IPS-15b (cell line): ENCODE data around the gene CHMP1B.

Experiments used
- H3K27me3 ChIP-seq: one replicate; pipeline ENCODE4 v1.6.1; 2013; ENCODE audit warnings: low read length; ENCODE audit not compliant: control insufficient read depth, insufficient read depth
- H3K36me3 ChIP-seq: one replicate; pipeline ENCODE4 v1.6.1; 2013; ENCODE audit warnings: low read length; ENCODE audit not compliant: control insufficient read depth, insufficient read depth
- H3K4me1 ChIP-seq: one replicate; pipeline ENCODE4 v1.6.1; 2013; ENCODE audit warnings: mild to moderate bottlenecking, low read length; ENCODE audit not compliant: control insufficient read depth, insufficient read depth
- H3K4me3 ChIP-seq: one replicate; pipeline ENCODE4 v1.5.1; 2013; ENCODE audit warnings: low read depth, low read length
- H3K9ac ChIP-seq: one replicate; pipeline ENCODE4 v1.6.1; 2013; ENCODE audit warnings: low read depth, mild to moderate bottlenecking, low read length
- H3K9me3 ChIP-seq: one replicate; pipeline ENCODE4 v1.6.1; 2013; ENCODE audit warnings: mild to moderate bottlenecking, low read length; ENCODE audit not compliant: control insufficient read depth, insufficient read depth

Gene CHMP1B

DNA sequence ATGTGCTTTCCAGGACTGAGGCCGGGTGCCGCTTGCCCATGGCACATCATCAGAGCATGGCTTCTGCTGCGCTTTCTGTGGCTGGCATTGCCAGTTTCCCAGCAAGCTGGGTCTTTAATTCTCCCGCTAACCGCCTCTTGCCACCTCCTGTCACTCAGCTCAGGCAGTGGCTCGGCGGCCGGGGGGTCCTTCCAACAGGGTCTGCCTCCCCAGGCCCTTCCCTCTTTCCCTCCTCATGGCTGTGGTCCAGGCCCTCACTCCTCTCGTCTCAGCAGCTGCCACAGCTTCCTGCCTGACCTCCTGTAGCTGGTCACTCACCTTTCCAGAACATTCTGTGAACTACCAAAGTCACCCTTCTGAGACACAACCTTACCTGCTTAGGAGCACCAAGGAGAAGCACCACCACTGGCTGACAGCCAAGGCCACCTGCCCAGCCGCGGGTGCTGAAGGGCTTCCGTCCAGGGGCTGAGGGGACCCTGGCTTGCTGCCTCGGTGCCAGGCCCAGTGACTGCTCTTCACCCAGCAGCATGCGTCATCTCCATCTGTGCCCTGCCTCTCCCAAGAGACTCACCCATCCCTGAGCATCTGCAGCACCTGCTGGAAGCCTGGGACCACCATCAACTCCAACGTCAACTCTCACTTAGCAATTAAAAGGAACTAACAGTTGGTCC lies 22.6 kb downstream of the CHMP1B start:
- H3K9ac ChIP-seq = no peak overlapping the region
- H3K36me3 ChIP-seq = no peaks in the 10 kb centered on the region
- H3K4me1 ChIP-seq = no peaks in the 10 kb centered on the region
- no peak overlapping the region for H3K4me3 ChIP-seq
- no peaks in the 10 kb centered on the region for H3K9me3 ChIP-seq
- no peaks in the 10 kb centered on the region for H3K27me3 ChIP-seq

DNA sequence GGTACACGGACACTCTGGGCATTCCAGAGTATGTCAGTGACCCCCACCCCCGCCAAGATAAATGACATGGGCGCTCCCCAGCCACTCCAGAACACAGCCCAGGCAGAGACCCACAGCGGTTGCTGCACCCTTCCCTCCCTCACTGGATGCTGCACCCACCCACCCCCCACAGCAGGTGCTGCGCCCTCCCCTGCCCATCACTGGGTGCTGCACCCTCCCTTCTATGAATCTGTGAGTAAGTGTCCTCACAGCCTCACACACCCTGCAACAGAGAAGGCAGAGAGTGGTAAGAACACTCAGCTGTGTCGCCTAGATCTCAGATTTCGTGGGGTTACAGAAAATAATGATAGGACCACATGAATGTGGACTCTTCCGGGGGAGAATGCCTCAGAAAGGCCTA lies 23.5 kb downstream of the CHMP1B start:
- H3K4me1 ChIP-seq = no peaks in the 10 kb centered on the region

DNA sequence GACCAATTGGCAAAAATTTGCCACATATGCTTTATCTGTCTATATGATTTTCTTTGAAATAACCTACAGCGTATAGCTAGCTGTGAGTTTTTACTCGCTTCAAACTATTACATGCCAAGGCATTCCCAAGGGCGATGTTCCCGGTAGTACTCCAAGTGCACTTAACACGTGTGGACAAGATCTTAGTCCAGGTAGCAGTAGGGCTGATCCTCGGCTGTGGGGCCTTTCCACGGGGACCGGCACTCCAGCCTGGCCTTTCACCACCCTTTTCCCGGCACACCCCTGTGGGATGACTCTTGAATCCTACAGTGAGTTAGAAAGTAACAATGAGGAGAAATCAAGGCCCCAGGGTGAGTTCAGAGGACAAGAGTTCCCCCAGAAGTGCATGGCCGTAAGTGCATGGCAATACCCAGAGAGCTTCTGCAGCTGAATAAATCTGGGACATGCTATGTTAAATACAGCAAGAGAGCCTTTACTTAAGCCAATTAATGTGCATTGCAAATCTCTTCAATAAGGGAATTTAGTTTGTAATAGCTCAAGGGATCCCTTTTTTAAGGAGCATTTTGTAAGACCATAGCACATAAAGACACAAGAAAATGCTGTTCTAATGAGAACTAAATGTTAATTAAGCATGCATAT lies 26.4 kb downstream of the CHMP1B start:
- Histone ChIP-seq H3K27me3 (no peaks in the 10 kb centered on the region), H3K4me1 (no peaks in the 10 kb centered on the region), H3K4me3 (no peak overlapping the region), H3K9ac (no peak overlapping the region), H3K36me3 (peaks cover 3% of the 10 kb centered on the region), H3K9me3 (no peaks in the 10 kb centered on the region)

More for the DNA sequence above, 23.5 kb downstream of the CHMP1B start:
- H3K9ac ChIP-seq = no peak overlapping the region
- H3K4me3 ChIP-seq = no peak overlapping the region
- no peaks in the 10 kb centered on the region for H3K9me3 ChIP-seq
- H3K27me3 ChIP-seq = no peaks in the 10 kb centered on the region
- no peaks in the 10 kb centered on the region for H3K36me3 ChIP-seq

DNA sequence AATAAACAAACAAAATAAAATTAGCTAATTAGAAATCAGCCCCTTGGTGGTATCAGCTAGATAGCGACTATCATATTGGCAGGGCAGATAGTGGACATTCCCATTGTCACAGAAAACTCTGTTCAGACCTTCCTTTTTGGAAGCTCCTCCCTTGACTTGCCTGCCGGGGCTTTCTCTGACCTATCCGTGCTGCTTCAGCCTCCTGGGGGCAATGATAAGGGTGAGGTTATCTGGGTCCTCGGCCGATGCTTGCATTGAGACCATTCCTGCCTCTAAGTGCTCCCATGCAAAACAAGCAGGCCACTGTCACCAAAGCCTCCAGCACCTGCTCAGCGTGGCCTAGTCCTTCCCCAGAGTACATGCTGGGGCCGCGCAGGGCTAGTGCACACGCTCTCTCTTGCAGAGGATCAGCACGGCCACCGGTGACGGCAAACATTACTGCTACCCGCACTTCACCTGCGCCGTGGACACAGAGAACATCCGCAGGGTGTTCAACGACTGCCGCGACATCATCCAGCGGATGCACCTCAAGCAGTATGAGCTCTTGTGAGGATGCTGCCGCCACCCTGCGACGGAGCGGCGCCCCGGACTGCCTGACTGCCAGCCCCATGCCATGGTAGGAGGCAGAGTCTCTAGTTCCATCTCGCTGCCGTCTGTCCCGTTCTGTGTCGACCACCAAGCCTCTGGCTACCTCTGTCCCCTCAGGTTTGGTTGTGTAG lies 29.5 kb downstream of the CHMP1B start:
- Histone ChIP-seq H3K36me3 (peaks cover 6% of the 10 kb centered on the region), H3K4me3 (no peak overlapping the region), H3K9me3 (no peaks in the 10 kb centered on the region), H3K9ac (no peak overlapping the region), H3K27me3 (no peaks in the 10 kb centered on the region), H3K4me1 (no peaks in the 10 kb centered on the region)

DNA sequence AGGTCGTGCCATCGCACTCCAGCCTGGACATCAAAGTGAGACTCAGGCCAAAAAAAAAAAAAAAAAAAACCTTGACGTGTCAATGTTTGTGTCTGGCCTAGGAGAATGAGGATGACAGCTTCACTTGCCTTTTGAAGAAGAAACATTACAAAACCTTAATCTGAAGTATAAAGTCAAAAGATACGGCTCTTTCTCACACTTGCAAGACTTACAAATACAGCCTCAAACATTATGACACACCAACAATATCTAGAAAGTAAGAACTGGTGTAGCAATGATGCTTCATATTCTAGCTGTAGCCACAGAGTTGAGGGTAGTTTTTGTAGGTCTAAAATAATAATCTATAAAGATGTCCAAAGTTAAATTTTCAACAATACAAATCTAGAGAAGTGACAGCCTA lies 31.4 kb downstream of the CHMP1B start:
- H3K27me3 ChIP-seq = no peaks in the 10 kb centered on the region
- no peak overlapping the region for H3K4me3 ChIP-seq
- H3K36me3 ChIP-seq = peaks cover 10% of the 10 kb centered on the region
- H3K9me3 ChIP-seq = no peaks in the 10 kb centered on the region
- H3K4me1 ChIP-seq = no peaks in the 10 kb centered on the region
- no peak overlapping the region for H3K9ac ChIP-seq

DNA sequence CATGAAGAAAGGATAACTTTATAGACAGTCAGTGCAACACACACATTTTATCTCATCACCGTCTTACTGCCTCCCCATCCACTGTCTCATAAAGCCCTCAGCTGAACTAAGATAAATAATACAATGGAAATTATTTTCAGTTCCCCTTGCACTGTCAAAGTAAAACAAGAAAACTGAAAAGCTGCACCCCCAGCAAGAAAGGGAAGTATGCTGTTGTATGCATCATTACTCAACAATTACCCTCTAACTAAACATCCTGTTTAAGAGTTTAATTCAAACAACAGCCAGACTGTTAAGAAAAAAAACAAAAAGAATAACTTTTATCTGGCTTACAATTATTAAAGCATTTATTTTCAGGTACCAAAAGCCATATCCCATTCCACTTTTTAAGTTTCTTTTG lies 31.9 kb downstream of the CHMP1B start:
- peaks cover 10% of the 10 kb centered on the region for H3K36me3 ChIP-seq
- no peaks in the 10 kb centered on the region for H3K4me1 ChIP-seq
- H3K9ac ChIP-seq = no peak overlapping the region
- no peak overlapping the region for H3K4me3 ChIP-seq
- H3K27me3 ChIP-seq = no peaks in the 10 kb centered on the region
- H3K9me3 ChIP-seq = no peaks in the 10 kb centered on the region

DNA sequence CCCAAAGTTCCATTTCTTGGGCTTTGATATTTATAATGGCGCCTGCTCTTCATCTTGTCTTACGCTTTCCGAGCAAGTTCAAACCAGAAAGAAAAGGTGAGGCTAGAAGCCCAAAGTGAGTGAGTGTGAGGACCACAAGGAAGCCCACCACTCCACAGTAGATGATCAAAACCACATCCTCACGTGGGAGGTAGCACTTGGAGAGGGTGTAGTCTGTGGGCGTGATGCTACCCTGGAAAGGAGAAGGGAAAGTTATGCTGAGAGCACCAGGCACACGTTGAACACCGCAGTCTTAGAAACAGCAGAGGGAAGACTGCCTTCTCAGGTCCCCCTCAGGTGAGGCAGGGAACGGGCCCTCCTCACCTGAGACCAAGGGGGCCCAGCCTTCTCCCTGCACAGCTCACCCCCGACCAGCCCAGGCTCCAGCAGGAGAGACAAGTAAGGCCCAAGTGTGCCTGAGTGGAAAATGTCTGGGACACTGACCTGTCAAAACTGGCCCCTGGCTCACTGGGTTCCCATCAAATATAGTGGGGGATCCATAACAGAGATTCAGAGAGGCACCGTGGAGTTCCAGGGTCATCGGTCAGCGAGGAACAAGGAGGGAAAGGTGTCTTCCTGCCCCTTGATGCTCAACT lies 33.3 kb downstream of the CHMP1B start:
- Histone ChIP-seq H3K4me3 (no peak overlapping the region), H3K27me3 (no peaks in the 10 kb centered on the region), H3K36me3 (peaks cover 16% of the 10 kb centered on the region), H3K4me1 (no peaks in the 10 kb centered on the region), H3K9ac (no peak overlapping the region), H3K9me3 (no peaks in the 10 kb centered on the region)

DNA sequence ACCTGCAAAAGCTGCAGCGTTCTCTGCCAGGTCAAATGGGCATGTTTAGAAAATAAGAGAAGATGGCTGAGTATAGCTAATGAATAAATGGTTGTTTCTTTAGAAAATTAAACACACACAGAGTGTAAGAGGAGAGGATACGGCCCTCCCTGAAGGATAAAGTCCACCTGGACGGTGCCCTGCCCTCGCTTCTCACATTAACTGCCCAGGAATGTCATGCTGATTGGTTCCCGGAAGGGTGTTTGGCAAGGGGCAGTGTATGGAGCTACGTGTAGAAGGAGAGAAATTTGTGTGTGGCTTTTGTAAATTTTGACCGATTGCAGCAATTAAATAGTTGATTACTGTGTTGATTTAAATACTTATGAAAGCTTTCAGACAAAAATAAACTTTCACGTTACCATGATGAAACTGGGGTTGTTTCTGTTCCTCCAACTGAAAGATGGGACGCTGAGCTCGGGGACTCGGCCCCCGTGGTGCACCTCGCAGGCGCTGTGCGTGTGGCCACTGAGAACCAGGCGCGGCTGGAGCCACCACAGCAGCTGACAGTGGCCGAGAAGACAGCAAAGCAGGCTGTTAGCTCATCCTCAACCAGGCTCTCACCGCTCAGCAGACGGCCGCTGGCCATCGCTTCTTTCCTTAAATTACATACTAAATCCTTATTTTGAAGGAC lies 34.2 kb downstream of the CHMP1B start:
- H3K9me3 ChIP-seq = no peaks in the 10 kb centered on the region
- H3K4me1 ChIP-seq = no peaks in the 10 kb centered on the region
- H3K9ac ChIP-seq = no peak overlapping the region
- H3K4me3 ChIP-seq = no peak overlapping the region
- peaks cover 16% of the 10 kb centered on the region for H3K36me3 ChIP-seq
- no peaks in the 10 kb centered on the region for H3K27me3 ChIP-seq

DNA sequence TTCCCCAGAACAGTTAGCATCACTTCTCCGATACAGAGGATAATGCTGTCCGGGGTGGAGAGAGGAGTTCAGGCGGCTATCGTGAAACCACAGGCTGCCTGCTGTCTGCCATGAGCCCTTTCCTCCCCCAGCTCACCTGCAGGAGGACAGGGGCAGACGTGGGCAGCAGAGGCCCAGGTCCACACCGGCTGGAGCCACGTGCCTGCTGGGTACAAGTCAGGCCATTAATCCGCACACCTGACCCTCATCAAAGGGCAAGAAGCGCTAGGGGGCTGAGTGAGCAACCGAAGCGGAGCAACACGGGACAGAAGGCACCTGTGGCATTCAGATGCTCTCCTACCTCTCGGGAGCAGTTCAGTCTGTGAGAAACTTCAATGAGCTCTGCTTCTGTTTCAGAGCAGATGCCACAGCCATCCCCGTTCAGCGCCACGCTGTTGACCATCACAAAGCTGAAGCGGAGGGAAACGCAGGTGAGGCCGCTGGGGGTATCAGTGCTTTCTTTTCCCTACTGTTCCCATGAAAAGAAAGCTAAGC lies 35.4 kb downstream of the CHMP1B start:
- H3K9ac ChIP-seq = no peak overlapping the region
- no peak overlapping the region for H3K4me3 ChIP-seq
- no peaks in the 10 kb centered on the region for H3K9me3 ChIP-seq
- H3K4me1 ChIP-seq = no peaks in the 10 kb centered on the region
- H3K27me3 ChIP-seq = no peaks in the 10 kb centered on the region
- peaks cover 13% of the 10 kb centered on the region for H3K36me3 ChIP-seq

DNA sequence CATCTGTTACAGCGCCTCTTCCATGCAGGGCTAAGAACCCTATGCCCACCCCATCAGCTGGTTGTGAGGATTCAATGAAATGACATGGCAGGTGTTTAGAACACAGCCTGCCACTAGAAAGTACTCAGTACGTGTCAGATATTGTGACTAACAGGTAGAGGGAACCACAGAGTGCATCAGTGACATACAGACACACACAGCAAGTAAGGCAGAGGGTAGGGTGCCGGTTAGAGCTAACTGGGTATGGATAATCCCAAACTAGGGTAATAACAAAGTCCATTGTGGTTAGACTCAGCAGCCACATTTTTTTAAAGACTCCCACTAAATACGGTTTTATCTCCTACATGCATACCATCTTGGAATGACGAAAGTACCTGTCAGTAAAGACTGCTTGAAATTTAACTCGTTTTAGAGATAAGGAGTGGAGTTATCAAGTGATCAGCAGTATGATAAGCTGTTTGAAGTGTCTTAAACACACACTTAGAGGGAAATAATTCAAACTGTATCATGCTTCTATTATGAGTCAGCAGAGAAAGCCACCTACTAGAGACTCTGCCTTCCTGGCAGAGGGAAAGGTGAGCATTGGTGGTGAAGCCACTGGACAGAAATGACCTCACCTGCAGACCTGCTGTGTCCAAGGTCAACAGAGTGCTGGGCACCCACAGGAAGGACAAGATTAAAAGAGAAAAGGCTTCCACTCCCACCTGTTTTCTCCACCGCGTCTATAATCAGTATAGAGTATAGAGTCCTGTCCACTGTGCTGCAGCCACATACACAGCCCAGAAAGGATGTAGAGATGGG lies 36.3 kb downstream of the CHMP1B start:
- Histone ChIP-seq H3K27me3 (no peaks in the 10 kb centered on the region), H3K9ac (no peak overlapping the region), H3K4me3 (no peak overlapping the region), H3K4me1 (no peaks in the 10 kb centered on the region), H3K36me3 (peaks cover 13% of the 10 kb centered on the region), H3K9me3 (no peaks in the 10 kb centered on the region)

DNA sequence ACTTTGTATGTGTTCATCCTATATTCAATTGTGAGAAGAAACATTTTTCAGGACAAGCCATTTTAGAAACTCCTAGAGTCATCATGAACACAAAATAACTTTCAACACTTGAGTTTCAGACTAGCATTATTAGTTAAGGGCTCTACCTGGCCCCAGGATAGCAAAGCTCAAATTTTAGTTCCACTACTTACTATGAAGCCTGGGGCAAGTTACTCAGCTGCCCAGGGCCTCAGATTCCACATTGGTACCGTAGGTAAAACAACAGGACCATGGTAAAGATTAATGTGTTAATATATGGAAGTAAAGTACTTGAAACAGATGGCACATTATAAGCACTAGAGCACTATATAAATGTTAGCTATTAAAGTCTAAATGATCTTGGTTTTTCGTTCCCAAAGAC lies 37.5 kb downstream of the CHMP1B start:
- Histone ChIP-seq H3K9ac (no peak overlapping the region), H3K4me1 (no peaks in the 10 kb centered on the region), H3K27me3 (no peaks in the 10 kb centered on the region), H3K36me3 (peaks cover 13% of the 10 kb centered on the region), H3K4me3 (no peak overlapping the region), H3K9me3 (no peaks in the 10 kb centered on the region)
